ENCODE measurements around the gene RBM46. TPM values are rescaled to one million over a fixed set of nuclear protein-coding genes. Genes with fewer than 3 reads are reported as not detected.

Gene RBM46
- total RNA-seq, 4 donors from 2014 or later: 0.27 to 2.2 (median 1.2) TPM

DNA sequence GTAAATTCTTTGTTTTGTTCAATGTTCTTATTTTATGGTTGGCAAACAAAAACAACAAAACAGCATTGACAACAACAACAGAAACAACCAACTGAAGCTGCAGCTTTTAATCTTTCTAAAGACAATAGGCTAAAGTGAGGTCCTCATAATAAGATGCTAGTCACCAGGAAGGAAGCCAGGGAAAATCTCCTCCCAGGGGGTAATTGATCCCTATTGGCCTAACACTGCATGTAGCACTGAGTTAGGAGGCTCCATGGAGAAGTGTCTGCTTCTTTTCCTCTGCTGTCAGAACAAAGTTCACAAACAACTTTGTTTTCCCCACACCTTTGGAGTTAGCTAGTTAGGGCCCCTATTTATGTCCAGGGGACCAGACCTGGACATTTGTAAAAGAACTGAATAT, 42.0 kb upstream of the RBM46 start:
- H3K27me3 ChIP-seq: no peaks in the 10 kb centered on the region
- H3K36me3 ChIP-seq: no peaks in the 10 kb centered on the region
- no peak overlapping the region for H3K4me3 ChIP-seq (replicated peaks in 1 of 3)
- TF ChIP-seq, protein P1, sequence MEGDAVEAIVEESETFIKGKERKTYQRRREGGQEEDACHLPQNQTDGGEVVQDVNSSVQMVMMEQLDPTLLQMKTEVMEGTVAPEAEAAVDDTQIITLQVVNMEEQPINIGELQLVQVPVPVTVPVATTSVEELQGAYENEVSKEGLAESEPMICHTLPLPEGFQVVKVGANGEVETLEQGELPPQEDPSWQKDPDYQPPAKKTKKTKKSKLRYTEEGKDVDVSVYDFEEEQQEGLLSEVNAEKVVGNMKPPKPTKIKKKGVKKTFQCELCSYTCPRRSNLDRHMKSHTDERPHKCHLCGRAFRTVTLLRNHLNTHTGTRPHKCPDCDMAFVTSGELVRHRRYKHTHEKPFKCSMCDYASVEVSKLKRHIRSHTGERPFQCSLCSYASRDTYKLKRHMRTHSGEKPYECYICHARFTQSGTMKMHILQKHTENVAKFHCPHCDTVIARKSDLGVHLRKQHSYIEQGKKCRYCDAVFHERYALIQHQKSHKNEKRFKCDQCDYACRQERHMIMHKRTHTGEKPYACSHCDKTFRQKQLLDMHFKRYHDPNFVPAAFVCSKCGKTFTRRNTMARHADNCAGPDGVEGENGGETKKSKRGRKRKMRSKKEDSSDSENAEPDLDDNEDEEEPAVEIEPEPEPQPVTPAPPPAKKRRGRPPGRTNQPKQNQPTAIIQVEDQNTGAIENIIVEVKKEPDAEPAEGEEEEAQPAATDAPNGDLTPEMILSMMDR (IDR thresholded peaks at IDR 0.05): no peak
- TF ChIP-seq POLR2A (IDR thresholded peaks at IDR 0.05): no peak
- intact Hi-C loops (cut with DNase I): no loop called here
- no peaks in the 10 kb centered on the region for H3K9me3 ChIP-seq
- H3K4me1 ChIP-seq: peaks cover 8 to 11% of the 10 kb centered on the region in 2 donors
- peak overlapping the region in 2 of 3 donors; percentile 21 to 27 for H3K27ac ChIP-seq
- DNase-seq: no peak

DNA sequence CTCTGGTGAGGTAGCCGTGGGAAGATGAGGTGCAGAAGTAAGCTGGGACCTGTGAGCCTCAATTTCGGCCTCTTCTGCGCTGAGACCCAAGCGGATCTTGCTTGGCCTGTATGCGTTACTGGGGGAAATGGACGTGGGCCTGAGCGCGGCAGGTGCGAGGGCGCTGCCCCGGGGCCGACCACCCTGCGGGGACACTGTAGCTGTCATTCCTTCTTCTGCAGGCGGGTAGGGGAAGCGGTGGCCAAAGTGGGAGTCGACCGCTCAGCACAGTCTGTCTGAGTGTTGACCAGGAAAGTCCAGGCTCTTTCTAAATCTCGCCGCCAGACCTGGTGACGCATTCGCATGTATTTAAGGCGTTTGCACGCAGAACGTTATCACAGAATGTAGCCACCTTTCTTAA, 40.6 kb upstream of the RBM46 start:
- intact Hi-C loops (cut with DNase I): no loop called here
- Histone ChIP-seq H3K9me3 (no peaks in the 10 kb centered on the region), H3K36me3 (no peaks in the 10 kb centered on the region), H3K27ac (no peak overlapping the region), H3K27me3 (no peaks in the 10 kb centered on the region), H3K4me1 (peaks cover 8 to 11% of the 10 kb centered on the region in 2 donors), H3K4me3 (replicated peaks in 1 of 3) (no peak overlapping the region)
- DNase-seq: no peak
- WGBS, 2 donors: 80 to 84% methylated on average over 18 to 24 of the region's 24 CpGs
- no peak for TF ChIP-seq POLR2A (IDR thresholded peaks at IDR 0.05)
- TF ChIP-seq, protein P1 (IDR thresholded peaks at IDR 0.05): no peak

DNA sequence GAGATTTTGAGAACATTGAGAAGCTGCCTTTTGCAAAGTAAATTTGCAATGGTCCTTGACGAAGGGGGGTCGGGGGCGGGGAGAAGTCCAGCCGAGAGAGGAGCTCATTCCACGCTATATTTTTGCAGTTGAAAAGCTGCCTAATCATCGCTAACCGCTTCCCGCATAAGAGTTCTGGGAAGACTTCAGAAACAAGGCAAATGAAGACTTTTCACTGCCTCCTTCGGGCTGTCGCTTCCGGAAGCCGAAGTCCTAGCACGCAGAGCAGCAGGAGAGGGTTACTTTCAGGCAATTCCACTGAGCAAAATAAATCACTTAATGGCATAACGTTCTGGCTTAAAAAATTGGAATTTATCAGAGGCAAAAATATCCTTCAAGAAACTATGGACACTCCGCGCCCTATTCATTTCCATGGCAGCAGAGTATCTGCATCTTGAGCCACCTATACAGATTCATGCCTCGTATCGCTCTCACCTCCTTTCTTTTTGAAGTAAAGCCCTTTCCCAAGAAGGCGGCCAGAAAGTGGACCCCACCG, 39.9 kb upstream of the RBM46 start:
- Histone ChIP-seq H3K4me3 (replicated peaks in 1 of 3) (no peak overlapping the region), H3K4me1 (peaks cover 8 to 11% of the 10 kb centered on the region in 2 donors), H3K27ac (no peak overlapping the region), H3K9me3 (no peaks in the 10 kb centered on the region), H3K36me3 (no peaks in the 10 kb centered on the region), H3K27me3 (no peaks in the 10 kb centered on the region)
- intact Hi-C loops (cut with DNase I): no loop called here
- no peak for DNase-seq
- 36 to 47% methylated on average over 20 of the region's 20 CpGs for WGBS, 2 donors
- no peak for TF ChIP-seq POLR2A (IDR thresholded peaks at IDR 0.05)
- TF ChIP-seq, protein P1 (IDR thresholded peaks at IDR 0.05): no peak

DNA sequence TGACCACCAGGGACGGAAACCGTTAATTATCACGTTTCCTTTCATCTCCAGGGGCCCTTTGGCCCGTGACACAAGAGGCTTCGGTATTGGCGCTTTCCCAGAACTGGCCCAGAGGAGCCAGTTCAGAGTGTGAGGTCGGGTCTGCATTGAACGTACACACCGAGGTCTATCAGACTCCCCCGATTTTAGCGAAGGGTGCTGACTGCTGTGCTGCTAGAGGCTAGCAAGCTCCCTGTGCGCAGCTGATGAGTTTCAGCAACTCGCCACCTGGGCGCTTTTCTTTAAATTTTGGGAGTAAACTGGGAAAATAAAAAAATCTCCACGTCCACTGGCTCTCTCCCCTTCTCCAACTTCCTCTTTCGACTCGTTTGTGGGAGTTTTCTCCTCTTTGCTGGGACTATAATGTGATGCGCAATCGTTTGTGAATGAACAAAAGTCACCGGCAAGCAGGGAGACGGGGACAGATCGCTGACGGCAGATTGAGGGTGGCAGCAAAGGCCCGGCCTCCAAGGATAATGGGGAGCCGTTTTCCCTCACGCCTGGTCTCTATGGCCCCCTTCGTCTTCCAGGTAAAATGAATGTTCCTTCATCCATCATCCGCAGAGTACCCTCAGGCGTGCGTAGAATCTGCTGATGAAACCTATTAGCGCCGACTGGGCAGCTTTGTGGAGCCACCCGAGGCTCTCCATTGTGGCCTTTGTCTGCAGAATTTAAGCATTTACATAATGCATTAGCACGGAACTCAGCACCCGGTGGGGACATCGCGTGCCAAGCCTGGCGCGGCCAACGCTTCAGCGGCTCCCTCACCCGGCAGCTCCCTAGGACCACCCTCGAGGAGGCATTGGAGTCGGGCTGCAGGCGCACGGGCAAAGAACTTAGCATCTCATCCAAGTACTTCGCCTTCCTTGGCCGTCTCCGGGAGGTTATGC, 38.9 kb upstream of the RBM46 start:
- 4 to 5% methylated on average over 45 to 47 of the region's 49 CpGs for WGBS, 2 donors
- H3K4me1 ChIP-seq: peaks cover 8 to 11% of the 10 kb centered on the region in 2 donors
- H3K9me3 ChIP-seq: no peaks in the 10 kb centered on the region
- H3K27me3 ChIP-seq: no peaks in the 10 kb centered on the region
- peak overlapping the region; percentile 4 to 44 (median 14) for H3K4me3 ChIP-seq (replicated peaks in 1 of 3)
- H3K36me3 ChIP-seq: no peaks in the 10 kb centered on the region
- DNase-seq: peak; percentile 54 to 57
- TF ChIP-seq, protein P1 (IDR thresholded peaks at IDR 0.05): no peak
- no peak for TF ChIP-seq POLR2A (IDR thresholded peaks at IDR 0.05)
- H3K27ac ChIP-seq: no peak overlapping the region
- intact Hi-C loops (cut with DNase I): no loop called here
